Measurements from ENCODE around the gene KLF16. TPM values are rescaled to one million over a fixed set of nuclear protein-coding genes. Genes with fewer than 3 reads are reported as not detected.

Gene KLF16
- total and polyA plus RNA-seq, 10 of the 15 experiments (the other 5 are each of a cell fraction or from before 2014, with no cell fraction given) = 0.03 to 41.2 (median 2.6) TPM

DNA sequence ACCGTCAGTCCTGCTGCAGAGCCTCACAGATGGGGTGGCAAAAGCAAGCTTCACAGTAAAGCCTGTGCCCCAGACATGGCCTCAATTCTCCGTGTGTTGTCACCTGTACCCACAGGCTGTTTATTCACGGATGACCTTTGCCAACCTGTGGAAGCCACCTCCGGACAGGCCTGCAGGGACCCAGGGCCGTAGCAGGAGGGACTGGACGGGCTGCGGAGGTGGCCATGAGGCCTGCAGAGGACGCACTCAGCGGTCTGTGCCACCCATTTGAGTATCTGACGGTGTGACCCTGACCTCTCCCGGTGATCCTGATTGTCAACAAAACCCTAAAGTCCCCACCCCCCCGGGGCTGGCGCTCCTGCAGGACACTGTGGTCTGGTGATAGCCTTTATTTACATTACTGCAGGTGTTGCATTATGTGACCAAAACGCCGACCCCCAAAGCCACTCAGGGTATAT lies 7.8 kb upstream of the KLF16 start:
- H3K9me3 ChIP-seq (replicated peaks; ENCODE audit: control insufficient read depth, insufficient read depth, low read length) = no peaks in the 10 kb centered on the region
- intact Hi-C loops (cut with micrococcal nuclease; ENCODE audit: unreplicated experiment) = no loop called here
- no TSS peak for BruUV-seq (replicated peaks)
- no peak overlapping the region for H3K9ac ChIP-seq (ENCODE audit: control insufficient read depth, insufficient read depth, low read length)
- H3K4me2 ChIP-seq (ENCODE audit: control insufficient read depth, insufficient read depth) = no peak overlapping the region
- H4K20me1 ChIP-seq (ENCODE audit: control insufficient read depth, insufficient read depth) = no peaks in the 10 kb centered on the region
- H3K4me1 ChIP-seq (ENCODE audit: control insufficient read depth, insufficient read depth, low read length) = no peaks in the 10 kb centered on the region
- H3K79me2 ChIP-seq (ENCODE audit: control insufficient read depth, insufficient read depth, low read length) = peaks cover 39% of the 10 kb centered on the region
- no peak overlapping the region for H2AFZ ChIP-seq (ENCODE audit: control insufficient read depth, low read depth, low read length)
- ChIA-PET POLR2A (no interaction called here), CTCF (no interaction called here), RAD21 (ENCODE audit: unreplicated experiment) (no interaction called here), SMC1A (ENCODE audit: uncharacterized antibody, unreplicated experiment) (no interaction called here)
- no peaks in the 10 kb centered on the region for H3K27me3 ChIP-seq (replicated peaks in 1 of 2; ENCODE audit: control insufficient read depth in 2 of 2, insufficient read depth in 2 of 2, low read length in 1 of 2)
- FAIRE-seq (no peak), ATAC-seq (no peak), DNase-seq (ENCODE audit: low read depth, low spot score) (no peak)
- no peak overlapping the region for H3K27ac ChIP-seq (ENCODE audit: control insufficient read depth, insufficient read depth)
- TF ChIP-seq, protein P1, sequence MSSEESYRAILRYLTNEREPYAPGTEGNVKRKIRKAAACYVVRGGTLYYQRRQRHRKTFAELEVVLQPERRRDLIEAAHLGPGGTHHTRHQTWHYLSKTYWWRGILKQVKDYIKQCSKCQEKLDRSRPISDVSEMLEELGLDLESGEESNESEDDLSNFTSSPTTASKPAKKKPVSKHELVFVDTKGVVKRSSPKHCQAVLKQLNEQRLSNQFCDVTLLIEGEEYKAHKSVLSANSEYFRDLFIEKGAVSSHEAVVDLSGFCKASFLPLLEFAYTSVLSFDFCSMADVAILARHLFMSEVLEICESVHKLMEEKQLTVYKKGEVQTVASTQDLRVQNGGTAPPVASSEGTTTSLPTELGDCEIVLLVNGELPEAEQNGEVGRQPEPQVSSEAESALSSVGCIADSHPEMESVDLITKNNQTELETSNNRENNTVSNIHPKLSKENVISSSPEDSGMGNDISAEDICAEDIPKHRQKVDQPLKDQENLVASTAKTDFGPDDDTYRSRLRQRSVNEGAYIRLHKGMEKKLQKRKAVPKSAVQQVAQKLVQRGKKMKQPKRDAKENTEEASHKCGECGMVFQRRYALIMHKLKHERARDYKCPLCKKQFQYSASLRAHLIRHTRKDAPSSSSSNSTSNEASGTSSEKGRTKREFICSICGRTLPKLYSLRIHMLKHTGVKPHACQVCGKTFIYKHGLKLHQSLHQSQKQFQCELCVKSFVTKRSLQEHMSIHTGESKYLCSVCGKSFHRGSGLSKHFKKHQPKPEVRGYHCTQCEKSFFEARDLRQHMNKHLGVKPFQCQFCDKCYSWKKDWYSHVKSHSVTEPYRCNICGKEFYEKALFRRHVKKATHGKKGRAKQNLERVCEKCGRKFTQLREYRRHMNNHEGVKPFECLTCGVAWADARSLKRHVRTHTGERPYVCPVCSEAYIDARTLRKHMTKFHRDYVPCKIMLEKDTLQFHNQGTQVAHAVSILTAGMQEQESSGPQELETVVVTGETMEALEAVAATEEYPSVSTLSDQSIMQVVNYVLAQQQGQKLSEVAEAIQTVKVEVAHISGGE (CRISPR knock-in tag; IDR thresholded peaks at IDR 0.05) = no peak
- no peak for TF ChIP-seq GATAD2B (conservative IDR thresholded peaks at IDR 0.05; ENCODE audit: low read depth)
- no peak for TF ChIP-seq MTA3 (IDR thresholded peaks at IDR 0.05; ENCODE audit: borderline replicate concordance, low read length)
- TF ChIP-seq ATF7 (IDR thresholded peaks at IDR 0.05; ENCODE audit: low read depth) = no peak
- peaks cover 3 to 9% of the 10 kb centered on the region in 2 experiments; a peak in 3 of 4 replicates for H3K36me3 ChIP-seq (ENCODE audit: control insufficient read depth in 2 of 2, insufficient read depth in 2 of 2, low read length in 1 of 2)
- no peak overlapping the region for H3K4me3 ChIP-seq
- 89% methylated on average over 15 of the region's 15 CpGs for WGBS (ENCODE audit: insufficient coverage, insufficient replicate concordance, low lambda C conversion rate, missing lambda C conversion rate)
- in situ Hi-C loops (cut with MboI) = loop anchor here (25.0 kb wide), 1 partner anchor 1491 kb away; the partner anchor contains the start of gene NFIC
